VCaP (cell line): Measurements from ENCODE around the gene ATXN10.

ENCODE experiments used
- H3K27ac ChIP-seq: fragments of 450-650 bp; 2 replicates; pipeline ENCODE4 v1.5.1; 2017
- TF ChIP-seq, protein P1 (sequence below): fragments of 450-650 bp; conservative IDR thresholded peaks from 2 replicates; pipeline ENCODE4 v1.5.1; 2017; ENCODE audit warnings: mild to moderate bottlenecking, moderate library complexity

The ATXN10 gene

GRCh38 chr22:45731798-45732495 lies 60.3 kb downstream of the ATXN10 start:
- H3K27ac ChIP-seq: no peak overlapping the region
- TF ChIP-seq, protein P1, sequence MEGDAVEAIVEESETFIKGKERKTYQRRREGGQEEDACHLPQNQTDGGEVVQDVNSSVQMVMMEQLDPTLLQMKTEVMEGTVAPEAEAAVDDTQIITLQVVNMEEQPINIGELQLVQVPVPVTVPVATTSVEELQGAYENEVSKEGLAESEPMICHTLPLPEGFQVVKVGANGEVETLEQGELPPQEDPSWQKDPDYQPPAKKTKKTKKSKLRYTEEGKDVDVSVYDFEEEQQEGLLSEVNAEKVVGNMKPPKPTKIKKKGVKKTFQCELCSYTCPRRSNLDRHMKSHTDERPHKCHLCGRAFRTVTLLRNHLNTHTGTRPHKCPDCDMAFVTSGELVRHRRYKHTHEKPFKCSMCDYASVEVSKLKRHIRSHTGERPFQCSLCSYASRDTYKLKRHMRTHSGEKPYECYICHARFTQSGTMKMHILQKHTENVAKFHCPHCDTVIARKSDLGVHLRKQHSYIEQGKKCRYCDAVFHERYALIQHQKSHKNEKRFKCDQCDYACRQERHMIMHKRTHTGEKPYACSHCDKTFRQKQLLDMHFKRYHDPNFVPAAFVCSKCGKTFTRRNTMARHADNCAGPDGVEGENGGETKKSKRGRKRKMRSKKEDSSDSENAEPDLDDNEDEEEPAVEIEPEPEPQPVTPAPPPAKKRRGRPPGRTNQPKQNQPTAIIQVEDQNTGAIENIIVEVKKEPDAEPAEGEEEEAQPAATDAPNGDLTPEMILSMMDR: peak; percentile 32

GRCh38 chr22:45735273-45735672 lies 63.6 kb downstream of the ATXN10 start:
- H3K27ac ChIP-seq: no peak overlapping the region

GRCh38 chr22:45738206-45738605 lies 66.6 kb downstream of the ATXN10 start:
- TF ChIP-seq, protein P1: no peak
- H3K27ac ChIP-seq: no peak overlapping the region

More at GRCh38 chr22:45735273-45735672, 63.6 kb downstream of the ATXN10 start:
- TF ChIP-seq, protein P1: no peak

DNA sequence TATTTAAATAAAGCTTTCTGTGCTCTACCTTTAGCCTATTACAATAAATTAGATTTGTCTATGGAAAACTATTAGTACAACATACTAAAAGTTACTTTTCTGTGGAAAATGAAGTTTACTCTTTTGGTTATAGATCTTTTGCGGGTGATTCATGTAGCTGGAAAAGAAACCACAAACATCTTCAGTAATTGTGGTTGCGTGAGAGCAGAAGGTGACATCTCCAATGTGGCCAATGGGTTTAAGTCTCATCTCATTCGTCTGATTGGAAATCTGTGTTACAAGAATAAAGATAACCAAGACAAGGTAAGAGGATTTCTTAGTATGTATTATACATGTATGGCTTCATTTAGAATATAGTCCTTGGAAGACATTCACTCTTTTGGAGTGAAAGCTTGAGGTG lies 68.6 kb downstream of the ATXN10 start:
- TF ChIP-seq, protein P1: no peak
- no peak overlapping the region for H3K27ac ChIP-seq

GRCh38 chr22:45742866-45743450 lies 71.3 kb downstream of the ATXN10 start:
- TF ChIP-seq, protein P1: no peak
- H3K27ac ChIP-seq: no peak overlapping the region

DNA sequence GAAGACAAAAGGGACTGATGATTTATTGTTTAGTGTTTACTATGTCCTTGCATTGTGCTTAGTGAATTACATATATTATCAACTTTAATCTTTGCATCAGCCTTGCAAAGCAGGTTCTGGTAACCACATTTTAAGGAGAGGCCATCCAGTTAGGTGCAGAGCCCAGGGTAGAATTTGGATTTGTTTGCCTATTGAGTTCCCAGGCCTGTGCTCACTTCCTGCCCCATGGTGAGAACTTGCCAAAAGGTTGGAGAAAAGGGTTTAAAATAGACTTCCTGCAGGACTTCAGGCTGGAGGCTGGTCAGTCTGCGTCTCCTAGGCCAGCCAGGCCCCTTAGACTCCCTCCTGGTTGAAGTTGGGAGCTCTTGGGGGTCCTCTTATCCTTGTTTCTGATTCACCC lies 72.1 kb downstream of the ATXN10 start:
- TF ChIP-seq, protein P1: no peak
- no peak overlapping the region for H3K27ac ChIP-seq

- TF ChIP-seq, protein P1: no peak
- no peak overlapping the region for H3K27ac ChIP-seq
Measured at GRCh38 chr22:45744442-45744841, 72.8 kb downstream of the ATXN10 start.
